NCI-H1694 (cell line): ENCODE measurements around the gene APOL2.
"Not testable (repeated sequence)": the region's sequence is repeated elsewhere in the genome, so short reads cannot be mapped to it uniquely, and the experiment has no call there.

ENCODE experiments used
- DNase-seq: peaks from one replicate; lab custom pipeline; 2025; lab: John Stamatoyannopoulos, UW

The APOL2 gene

DNA sequence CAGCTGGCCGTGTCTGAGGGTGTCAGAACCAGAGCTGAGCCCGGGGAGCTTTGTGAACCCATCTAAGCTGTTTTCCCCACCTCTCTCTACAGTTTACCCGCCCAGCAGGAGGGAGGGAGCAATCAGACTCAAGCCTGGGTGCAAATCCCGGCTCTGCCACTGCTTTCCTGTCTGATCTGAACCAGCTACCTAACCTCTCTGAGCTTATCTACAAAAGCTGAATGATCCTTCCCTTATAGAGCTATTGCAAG, 252 bp downstream of the APOL2 start:
- DNase-seq = no peak

DNA sequence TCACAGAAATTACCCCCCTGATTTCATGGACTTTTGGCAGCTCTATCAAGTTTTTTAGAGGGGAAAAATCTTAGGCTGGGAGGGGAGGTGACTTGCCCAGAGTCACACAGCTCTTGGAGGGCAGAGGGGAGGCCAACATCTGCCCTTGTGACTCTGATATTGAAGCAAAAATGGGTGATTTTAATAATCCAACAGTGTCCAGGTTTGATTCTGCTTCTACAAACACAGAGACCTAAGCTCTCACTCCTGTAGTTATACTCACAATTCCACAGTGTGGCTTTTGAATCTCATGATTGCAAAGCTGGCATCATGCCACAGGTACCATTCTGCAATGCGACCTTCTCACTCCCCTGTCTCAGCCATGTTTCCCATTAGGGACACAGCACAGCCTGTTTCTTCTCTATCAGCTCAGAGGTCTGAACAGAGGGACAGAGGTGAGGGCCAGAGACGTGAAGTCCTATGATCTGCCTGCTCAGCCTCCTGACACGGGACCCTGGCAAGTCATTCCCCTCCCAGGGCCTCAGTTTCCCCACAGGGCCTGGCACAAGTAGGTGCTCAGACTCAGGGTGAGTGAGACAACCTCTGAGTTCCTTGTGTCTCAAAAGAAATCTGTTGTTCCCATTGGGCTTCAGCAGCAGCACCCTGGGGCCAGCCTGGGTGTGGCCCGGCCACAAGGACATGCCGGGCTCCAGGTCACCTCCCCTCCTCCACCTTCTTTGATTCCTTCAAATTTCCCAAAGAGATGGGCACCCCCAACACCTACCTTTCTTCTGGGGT, 766 bp downstream of the APOL2 start:
- no peak for DNase-seq

DNA sequence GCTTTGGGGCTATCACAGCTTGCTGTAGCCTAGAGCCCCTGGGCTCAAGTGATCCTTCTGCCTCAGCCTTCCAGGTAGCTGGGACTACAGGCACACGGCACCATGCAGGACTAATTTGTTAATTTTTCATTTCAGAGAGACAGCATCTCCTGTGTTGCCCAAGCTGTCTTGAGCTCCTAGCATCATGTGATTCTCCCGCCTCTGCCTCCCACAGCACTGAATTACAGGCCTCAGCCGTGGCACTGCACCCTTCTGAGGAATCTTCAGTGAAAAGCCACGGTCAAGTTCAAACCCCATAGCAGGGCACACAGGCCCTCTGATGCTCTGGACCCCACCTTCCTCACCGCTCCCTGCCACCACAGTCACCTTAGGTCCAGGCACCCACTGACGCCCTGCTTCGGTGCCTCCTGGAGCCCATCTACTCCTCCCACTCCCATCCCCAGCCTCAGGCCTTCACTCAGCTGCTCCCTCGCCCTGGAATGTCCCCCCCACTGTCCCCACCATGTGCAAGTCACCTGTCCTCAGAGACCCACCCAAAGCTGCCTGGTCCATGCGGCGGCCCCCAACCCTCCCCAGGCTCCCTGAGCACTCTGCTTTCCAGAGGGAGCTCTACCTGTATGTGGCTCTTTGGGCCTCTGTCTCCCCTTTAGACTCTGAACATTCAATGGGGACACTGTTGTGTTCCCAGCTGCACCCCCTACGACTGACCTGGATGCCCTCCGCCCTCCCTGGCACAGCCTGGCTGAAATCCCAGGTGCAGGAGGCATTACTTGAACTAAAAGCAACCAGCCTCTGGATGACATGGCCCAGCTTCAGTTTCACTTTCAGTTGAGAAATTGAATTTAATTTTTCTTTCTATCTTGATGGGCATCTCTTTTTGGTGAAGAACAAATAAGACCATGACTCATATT, 1.6 kb downstream of the APOL2 start:
- no peak for DNase-seq

DNA sequence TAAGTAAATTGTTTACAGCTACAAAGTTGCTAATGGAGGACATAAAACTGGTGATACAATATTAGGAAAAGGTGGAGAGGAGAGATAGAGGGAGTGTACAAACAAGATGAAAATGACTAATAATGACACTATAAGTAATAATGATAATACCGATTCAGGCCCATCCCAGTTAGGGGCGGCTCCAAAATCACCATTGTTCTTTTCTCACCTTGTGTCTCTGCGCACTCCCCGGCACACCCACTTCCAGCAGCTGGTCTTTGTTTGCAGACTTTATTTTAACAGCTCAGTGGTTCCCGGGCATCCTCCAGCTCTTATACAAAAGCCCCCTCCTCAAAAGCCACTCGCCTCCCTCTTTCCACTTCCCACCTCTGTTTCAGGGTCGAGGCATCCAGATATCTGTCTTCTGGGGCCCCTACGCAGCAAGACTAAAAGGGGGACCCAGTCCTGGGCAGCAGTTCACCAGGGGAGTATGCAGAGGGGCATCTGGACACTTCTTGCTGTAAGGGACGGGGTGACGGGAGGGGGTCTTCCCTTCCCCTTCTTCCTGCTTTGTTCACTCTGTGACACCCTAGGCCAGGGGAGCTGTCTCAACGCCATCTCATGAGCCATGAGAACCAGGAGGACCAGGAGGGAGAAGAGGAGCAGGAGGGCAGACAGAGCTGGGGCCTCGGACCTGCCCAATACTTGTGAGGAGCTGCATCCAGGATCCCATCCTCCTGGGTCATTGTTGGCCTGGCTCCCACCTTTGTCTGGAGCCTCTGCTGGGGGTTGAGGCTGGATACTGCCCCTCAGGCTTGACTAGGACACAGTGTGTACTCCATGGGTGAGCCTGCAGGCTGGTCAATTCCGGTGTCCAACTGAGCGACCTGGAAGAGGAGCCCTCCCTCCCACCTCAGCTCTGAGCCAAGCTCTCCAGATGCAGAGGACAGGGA, 2.7 kb downstream of the APOL2 start:
- DNase-seq = no peak

DNA sequence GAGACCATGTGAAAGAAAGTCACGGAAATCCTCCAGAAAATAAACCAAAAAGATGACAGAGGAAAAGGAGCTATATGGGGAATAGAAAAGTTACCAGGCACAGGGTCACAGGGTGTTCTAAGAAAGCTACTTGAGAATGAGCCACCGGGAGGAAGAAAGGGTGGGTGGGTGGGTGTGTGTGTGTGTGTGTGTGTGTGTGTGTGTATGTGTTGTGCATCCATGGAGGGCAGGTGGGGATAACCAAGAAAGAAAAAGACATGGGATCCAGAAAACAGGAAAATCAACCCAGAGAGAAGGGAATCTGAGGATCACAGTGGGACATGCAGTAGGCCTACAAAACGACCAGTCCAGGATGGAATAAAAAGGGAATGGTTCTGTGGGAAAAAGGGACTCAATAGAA, 3.7 kb downstream of the APOL2 start:
- no peak for DNase-seq

DNA sequence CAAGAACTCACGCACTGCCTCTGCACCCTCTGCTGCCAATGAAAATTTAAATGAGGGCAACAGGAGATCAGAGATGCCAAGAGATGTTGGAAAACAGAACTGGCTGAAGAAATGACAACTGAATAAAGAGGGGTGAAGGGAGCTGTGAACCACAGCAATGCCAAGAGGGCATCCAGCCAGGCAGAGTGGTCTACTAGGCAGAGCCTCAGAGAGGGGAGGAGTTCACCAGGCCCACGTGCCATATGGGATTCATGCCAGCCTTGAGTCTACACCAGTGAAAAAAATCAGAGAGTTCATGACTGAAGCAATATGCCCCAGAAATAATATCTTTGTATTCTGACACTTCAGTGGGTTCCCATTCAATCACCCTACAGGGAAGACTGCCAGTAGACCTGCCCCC, 4.4 kb downstream of the APOL2 start:
- DNase-seq = no peak

DNA sequence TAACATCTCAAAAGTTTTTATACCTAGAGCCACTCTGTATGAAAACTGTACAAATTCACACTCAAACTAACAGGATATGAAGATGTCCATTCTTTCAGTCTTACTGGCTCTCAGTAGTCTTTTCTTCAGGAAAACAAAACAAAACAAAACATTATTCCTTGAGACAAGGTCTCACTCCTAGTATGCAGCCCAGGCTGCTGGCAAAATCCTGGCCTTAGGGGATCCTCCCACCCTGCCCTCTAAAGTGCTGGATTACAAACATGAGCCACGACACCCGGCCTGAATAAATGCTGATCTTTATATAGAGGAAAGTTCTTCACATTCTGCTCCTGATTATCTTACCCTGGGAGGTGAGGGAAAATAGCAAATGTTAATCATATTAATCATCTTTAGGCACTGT, 5.1 kb downstream of the APOL2 start:
- no peak for DNase-seq

DNA sequence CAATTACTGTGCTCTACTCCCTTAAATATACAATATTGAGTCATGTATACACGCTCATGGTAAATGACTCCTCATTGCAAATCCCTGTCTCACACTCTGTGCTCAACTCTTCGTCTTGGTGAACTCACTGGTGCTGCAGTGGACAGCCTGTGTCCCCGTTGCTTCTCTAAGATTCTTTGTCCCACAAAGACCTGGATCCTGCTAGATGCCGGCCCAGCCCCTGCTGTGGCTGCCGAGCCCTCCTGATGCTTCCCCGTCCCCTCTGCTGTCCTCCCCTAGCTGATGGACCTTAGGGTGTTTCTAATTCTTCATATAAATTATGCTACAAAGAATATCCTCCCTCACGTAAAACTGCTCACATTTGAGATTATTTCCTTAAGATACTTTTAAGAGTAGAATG, 5.5 kb downstream of the APOL2 start:
- no peak for DNase-seq

DNA sequence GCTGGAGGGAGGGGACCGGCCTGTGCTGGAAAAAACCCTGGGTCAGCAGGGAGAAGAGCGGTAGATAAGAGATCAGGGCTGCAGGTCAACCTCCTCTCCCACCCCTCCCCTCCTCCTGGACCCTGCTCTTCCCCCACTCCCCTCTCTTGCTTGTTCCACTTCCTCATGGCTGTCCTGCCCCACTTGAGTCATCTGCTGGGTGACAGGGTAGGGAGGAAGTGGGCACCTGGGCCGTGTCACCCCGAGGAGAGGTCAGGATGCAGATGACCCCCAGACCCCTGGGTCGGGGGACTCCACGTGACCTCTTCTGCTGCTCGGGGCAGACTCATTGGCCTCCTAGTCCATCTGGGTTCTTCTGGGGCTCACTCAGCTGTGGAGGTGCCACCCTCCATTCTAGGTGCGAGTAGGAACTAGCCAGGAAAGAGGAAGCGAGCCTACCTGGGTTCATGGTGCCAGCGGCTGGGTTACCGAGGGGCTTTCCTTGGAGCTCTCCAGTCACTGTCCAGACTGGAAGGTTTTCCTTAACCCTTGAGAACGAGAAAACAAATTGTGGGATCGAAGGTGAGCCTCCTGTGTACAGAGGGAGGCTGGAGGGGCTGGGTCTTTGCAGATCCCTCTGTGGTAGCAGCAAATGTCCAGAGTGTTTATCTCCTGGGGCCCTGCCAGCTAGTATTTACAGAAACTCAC, 6.5 kb downstream of the APOL2 start:
- DNase-seq = no peak

DNA sequence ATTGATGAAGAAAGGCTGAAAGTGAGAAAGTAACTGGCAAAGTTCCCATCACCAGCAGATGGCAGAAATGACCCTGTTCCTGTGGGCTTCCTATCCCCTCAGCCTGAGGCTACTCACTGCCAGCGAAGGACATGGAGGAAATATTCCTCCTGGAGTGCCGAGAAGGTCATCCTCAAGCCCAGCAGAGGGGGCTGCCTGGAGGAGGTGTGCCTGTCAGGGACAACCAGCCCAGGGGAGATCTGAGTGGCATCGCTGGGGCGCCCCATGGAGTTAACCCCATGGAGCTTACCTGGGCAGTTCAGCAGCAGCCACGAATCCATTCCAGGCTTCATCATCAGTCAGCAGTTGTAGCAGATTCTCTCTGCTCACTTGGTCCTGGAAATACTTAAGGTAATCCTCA, 8.3 kb downstream of the APOL2 start:
- not testable (repeated sequence) for DNase-seq

DNA sequence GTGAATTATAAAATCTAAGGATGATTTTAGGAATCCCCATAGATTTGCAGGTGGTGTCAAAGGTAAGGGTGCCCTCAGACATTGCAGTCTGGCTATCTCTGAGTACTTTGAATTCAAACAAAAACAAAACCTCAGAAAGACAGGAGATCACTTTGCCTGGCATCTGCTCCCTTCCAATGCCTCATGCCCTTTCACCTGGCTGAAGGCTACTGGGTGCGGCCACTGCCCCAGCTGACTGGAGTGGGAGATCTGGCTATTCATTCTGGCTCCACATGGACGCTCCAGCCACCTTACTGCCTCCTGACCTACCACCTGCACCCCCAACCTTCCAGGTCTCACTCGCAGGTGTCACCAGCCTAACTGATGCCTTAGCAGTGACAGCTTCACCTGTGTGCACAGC, 9.7 kb downstream of the APOL2 start:
- not testable (repeated sequence) for DNase-seq

DNA sequence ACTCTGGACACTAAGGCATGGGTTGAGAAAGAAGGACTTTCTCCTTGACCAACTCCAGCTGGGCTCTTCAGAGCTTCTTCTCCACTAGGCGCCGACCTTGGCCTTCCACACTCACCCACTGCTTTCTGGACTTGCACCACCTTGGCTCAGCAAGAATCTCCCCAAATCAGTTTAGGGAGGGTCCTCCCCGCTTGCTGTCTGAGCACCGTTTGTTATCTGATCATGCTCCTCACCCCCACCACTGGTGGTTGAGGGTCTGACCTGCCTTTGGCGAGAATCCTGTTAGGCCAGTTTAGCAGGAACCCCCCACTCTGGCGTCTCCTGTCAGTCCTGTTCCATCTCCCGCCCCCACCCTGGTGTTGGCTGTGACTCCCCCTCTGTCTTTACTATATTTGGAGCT, 10.4 kb downstream of the APOL2 start:
- DNase-seq = no peak

DNA sequence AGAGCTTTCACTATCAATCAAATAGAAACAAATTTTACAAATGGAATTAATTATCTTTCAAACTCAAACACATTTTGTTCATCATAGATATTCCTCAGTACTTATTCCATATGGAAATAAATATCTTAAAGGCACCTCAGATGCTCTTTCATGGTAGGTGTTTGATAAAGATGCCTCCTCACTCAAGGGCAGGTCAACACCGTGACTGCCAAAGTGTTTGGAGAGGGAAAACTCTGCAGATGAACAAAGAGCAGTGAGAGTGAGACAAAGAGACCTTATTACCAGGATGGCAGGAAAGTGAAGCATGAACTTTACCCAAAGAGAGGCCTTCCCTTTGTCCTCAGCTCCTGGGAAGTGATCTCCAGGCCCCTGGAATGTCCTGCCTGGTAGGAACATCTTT, 11.0 kb downstream of the APOL2 start:
- not testable (repeated sequence) for DNase-seq

DNA sequence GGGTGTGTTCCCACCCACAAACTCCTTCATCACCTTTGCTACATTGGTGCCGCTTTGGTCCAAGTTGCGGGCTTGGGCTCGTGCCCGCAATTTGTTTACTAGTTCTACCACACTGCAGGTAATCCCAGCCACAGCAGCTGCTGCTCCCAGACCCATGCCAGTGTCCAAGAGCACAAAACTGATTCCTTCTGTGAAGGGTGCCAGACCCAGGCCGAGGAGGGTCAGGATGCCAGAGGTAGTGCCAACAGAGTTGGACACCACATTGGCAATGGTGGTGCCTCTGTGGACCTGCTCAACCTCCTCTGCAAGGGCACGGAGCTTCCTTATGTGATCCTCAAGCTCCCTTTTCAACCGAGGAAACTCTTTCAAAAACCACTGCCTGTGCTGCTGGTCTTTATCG, 11.5 kb downstream of the APOL2 start:
- no peak for DNase-seq

DNA sequence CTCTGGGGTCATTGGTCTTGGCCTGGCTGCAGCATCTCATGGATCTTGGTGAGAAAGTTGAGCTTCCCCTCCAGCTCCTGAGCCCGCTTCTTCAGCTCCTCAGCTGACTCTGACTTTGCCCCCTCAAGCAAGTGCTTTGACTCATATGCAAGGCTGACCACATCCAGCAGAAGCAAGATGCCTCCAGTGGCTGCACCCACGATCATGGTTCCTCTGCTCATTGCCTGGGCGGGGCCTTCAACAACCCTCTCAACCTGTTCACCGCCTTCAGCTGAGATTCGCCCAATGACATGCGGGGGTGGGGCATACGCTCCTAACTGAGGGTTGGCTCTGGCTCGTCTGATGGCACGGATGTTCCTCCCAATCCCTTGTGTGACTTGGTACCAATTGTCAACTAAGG, 11.9 kb downstream of the APOL2 start:
- DNase-seq = no peak

DNA sequence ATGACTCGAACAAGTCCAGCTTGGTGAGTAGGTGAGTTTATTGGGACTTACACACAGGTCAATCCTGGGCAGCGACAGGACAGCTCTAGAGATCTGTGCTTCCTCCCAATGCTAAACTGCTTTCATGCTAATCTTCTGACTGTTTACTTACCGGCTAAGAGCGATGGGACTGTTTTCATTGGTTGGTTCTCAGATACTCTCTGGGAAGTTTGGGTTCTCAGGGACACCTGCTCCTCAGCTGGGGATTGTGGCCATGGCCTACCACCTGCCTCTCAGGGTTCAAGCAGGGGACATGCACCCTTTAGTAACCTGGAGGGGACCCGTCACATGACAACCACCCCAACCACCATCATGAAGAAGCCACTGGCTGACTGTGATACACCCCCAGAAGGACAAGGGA, 13.1 kb downstream of the APOL2 start:
- no peak for DNase-seq

DNA sequence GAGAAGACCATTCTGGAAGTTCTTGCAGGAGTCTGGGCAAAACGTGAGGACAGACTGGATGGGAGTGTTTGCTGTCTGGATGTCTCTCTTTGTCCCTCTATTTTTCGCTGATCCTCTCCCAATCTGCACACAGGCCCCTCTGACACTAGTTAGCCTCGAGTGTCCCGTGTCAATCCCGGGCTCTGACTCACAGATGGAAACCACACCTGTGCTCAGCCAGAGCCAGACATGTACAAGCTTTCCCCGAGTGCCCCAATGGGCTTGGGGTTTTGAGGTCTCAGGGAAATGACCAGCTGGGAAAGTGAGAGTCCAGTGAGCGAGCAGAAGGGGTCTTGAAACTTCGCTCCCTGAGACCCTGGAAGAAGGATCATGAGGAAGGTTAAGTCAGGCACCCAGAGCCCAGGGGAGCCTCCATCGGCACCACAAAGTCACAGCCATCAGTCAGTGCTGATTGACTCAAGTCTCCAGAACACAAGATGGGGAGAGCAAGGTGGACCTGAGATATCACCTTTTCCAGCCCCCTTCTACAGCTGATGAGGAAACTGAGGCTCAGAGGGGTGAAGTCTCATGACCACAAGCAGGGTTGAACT, 13.9 kb downstream of the APOL2 start:
- DNase-seq = no peak

DNA sequence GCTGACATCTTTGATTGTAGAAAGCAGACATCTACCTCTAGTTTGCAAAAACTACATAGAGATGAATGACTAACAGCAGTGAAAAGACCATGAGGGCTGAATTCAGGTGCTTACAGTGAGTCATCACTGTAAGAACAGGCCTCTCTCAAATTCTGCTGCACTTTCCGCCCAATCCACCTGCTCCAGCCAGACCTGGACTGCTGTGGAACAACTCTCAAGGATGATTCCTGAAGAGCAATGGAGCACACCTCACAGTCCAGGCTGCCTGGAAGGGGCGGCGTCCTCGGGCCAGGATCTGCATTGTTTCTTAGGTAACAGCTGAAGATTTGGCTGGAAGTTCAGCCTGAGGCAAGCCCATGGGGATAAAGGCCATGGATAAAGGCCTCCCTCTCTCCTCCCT, 15.1 kb downstream of the APOL2 start:
- no peak for DNase-seq

DNA sequence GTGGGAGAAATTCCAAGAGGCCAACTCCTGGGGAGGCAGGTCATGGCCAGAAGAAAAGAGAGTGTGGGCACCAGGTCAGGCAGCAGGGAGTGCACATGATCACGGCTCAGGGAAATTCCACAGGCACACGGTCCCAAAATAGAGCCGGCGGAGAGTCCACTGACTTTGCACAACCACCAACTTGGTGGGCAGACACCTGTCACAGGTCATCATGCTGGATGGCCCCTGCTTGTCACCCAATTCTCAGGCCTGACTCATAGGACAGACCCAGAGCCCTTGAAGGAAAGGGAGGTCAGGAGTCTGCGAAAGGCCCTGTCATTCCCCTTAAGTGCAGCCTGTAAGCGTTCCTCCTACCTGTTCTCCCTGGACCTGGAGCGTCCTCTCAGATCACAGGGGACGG, 15.8 kb downstream of the APOL2 start:
- no peak for DNase-seq

DNA sequence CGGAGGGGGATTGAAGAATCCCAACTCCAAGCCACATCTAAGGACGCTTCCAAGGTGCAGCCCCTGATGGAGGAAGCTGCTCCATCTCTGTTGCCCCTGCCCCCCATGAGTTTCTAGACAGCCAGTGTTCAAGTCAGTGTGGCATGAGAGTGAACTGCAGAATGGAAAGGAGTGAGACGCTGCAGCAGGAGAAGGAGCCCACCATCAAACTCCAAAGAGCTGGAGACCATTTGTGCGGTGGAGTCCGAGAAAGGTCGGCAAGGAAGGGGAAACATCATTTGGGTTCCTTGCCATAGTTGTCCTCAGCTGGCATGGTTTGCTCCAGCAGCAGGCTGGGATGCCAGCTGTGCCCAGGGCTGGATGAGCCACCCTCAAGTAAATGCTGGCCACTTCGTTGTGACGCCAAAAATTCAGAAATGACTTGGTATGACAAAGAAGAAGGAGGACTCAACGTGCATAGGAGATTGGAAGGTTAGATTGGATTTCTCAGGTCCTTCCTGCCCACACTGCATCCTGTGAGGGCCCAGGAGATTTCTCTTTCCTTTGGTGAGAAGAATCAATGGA, 16.4 kb downstream of the APOL2 start:
- no peak for DNase-seq
